Measurements from ENCODE around the gene LARP7.

DNA sequence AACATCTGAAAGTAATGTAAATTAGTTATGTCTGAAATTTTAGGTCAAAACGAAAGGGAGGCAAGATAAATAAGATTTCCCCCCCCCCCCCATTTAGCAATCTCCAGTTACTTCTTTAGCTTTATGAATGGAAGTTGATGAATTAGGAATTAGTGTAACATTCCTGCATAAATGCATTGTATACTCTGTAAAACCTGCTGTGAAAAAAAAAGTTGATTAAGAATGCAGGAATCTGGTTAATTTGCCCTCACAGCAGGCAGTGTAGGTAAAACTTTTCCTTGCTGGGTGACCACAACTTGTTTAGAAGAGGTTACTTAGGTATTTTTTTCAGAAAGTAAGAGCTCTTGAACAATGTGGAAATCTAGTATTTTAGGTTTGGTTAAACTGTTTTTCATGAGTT, 15.3 kb downstream of the LARP7 start:
- TF ChIP-seq, protein P1, sequence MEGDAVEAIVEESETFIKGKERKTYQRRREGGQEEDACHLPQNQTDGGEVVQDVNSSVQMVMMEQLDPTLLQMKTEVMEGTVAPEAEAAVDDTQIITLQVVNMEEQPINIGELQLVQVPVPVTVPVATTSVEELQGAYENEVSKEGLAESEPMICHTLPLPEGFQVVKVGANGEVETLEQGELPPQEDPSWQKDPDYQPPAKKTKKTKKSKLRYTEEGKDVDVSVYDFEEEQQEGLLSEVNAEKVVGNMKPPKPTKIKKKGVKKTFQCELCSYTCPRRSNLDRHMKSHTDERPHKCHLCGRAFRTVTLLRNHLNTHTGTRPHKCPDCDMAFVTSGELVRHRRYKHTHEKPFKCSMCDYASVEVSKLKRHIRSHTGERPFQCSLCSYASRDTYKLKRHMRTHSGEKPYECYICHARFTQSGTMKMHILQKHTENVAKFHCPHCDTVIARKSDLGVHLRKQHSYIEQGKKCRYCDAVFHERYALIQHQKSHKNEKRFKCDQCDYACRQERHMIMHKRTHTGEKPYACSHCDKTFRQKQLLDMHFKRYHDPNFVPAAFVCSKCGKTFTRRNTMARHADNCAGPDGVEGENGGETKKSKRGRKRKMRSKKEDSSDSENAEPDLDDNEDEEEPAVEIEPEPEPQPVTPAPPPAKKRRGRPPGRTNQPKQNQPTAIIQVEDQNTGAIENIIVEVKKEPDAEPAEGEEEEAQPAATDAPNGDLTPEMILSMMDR (IDR thresholded peaks at IDR 0.05) = no peak
- TF ChIP-seq POLR2A (IDR thresholded peaks at IDR 0.05) (no peak), EP300 (IDR thresholded peaks at IDR 0.05) (no peak)
